ENCODE results near the gene JOSD1.

JOSD1 gene

GRCh38 chr22:38741166-38741565 is 40.4 kb upstream of the JOSD1 start:
- no peak for TF ChIP-seq CTCF (IDR thresholded peaks at IDR 0.05)

GRCh38 chr22:38740754-38741153 is 40.0 kb upstream of the JOSD1 start:
- no peak for TF ChIP-seq CTCF (IDR thresholded peaks at IDR 0.05)

GRCh38 chr22:38740116-38740723 is 39.5 kb upstream of the JOSD1 start:
- no peak for TF ChIP-seq CTCF (IDR thresholded peaks at IDR 0.05)

- no peak for TF ChIP-seq CTCF (IDR thresholded peaks at IDR 0.05)
Observed at GRCh38 chr22:38739300-38740055, 38.7 kb upstream of the JOSD1 start.

- no peak for TF ChIP-seq CTCF (IDR thresholded peaks at IDR 0.05)
Observed at GRCh38 chr22:38738475-38739070, 37.8 kb upstream of the JOSD1 start.

GRCh38 chr22:38737302-38738060 is 36.7 kb upstream of the JOSD1 start:
- TF ChIP-seq CTCF (IDR thresholded peaks at IDR 0.05) = no peak

- TF ChIP-seq CTCF (IDR thresholded peaks at IDR 0.05) = no peak
Observed at GRCh38 chr22:38736257-38736570, 35.5 kb upstream of the JOSD1 start.

All from LNCAP (cell line).